Measurements from ENCODE around the gene IDNK.

IDNK gene

GRCh38 chr9:83636813-83637212, 13.9 kb downstream of the IDNK start:
- Histone ChIP-seq H3K27me3 (ENCODE audit: low read depth, low read length) (no peaks in the 10 kb centered on the region), H3K4me3 (ENCODE audit: low read depth in 1 of 2, low read length in 2 of 2) (no peak overlapping the region), H3K4me1 (ENCODE audit: control insufficient read depth in 1 of 2, insufficient read depth in 2 of 2, low read length in 2 of 2) (no peaks in the 10 kb centered on the region), H3K9me3 (ENCODE audit: control insufficient read depth in 1 of 2, low read length in 2 of 2) (no peaks in the 10 kb centered on the region), H3K27ac (ENCODE audit: low read length) (no peak overlapping the region), H3K36me3 (ENCODE audit: control insufficient read depth in 1 of 2, insufficient read depth in 2 of 2, low read length in 2 of 2) (no peaks in the 10 kb centered on the region)

GRCh38 chr9:83637389-83637788, 14.4 kb downstream of the IDNK start:
- Histone ChIP-seq H3K4me3 (ENCODE audit: low read depth in 1 of 2, low read length in 2 of 2) (no peak overlapping the region), H3K36me3 (ENCODE audit: control insufficient read depth in 1 of 2, insufficient read depth in 2 of 2, low read length in 2 of 2) (no peaks in the 10 kb centered on the region), H3K9me3 (ENCODE audit: control insufficient read depth in 1 of 2, low read length in 2 of 2) (no peaks in the 10 kb centered on the region), H3K4me1 (ENCODE audit: control insufficient read depth in 1 of 2, insufficient read depth in 2 of 2, low read length in 2 of 2) (no peaks in the 10 kb centered on the region), H3K27me3 (ENCODE audit: low read depth, low read length) (no peaks in the 10 kb centered on the region), H3K27ac (ENCODE audit: low read length) (no peak overlapping the region)

- no peaks in the 10 kb centered on the region for H3K9me3 ChIP-seq (ENCODE audit: control insufficient read depth in 1 of 2, low read length in 2 of 2)
- H3K27ac ChIP-seq (ENCODE audit: low read length): no peak overlapping the region
- H3K36me3 ChIP-seq (ENCODE audit: control insufficient read depth in 1 of 2, insufficient read depth in 2 of 2, low read length in 2 of 2): peaks cover 0 to 7% of the 10 kb centered on the region in 2 donors
- no peaks in the 10 kb centered on the region for H3K27me3 ChIP-seq (ENCODE audit: low read depth, low read length)
- no peaks in the 10 kb centered on the region for H3K4me1 ChIP-seq (ENCODE audit: control insufficient read depth in 1 of 2, insufficient read depth in 2 of 2, low read length in 2 of 2)
- no peak overlapping the region for H3K4me3 ChIP-seq (ENCODE audit: low read depth in 1 of 2, low read length in 2 of 2)
Observed at GRCh38 chr9:83639266-83639665, 16.3 kb downstream of the IDNK start.

GRCh38 chr9:83642793-83643192, 19.9 kb downstream of the IDNK start:
- H3K4me1 ChIP-seq (ENCODE audit: control insufficient read depth in 1 of 2, insufficient read depth in 2 of 2, low read length in 2 of 2): no peaks in the 10 kb centered on the region
- H3K36me3 ChIP-seq (ENCODE audit: control insufficient read depth in 1 of 2, insufficient read depth in 2 of 2, low read length in 2 of 2): peaks cover 0 to 11% of the 10 kb centered on the region in 2 donors
- no peaks in the 10 kb centered on the region for H3K9me3 ChIP-seq (ENCODE audit: control insufficient read depth in 1 of 2, low read length in 2 of 2)
- no peak overlapping the region for H3K27ac ChIP-seq (ENCODE audit: low read length)
- no peak overlapping the region for H3K4me3 ChIP-seq (ENCODE audit: low read depth in 1 of 2, low read length in 2 of 2)
- H3K27me3 ChIP-seq (ENCODE audit: low read depth, low read length): no peaks in the 10 kb centered on the region

GRCh38 chr9:83646500-83647239, 23.7 kb downstream of the IDNK start:
- Histone ChIP-seq H3K9me3 (ENCODE audit: control insufficient read depth in 1 of 2, low read length in 2 of 2) (no peaks in the 10 kb centered on the region), H3K4me1 (ENCODE audit: control insufficient read depth in 1 of 2, insufficient read depth in 2 of 2, low read length in 2 of 2) (no peaks in the 10 kb centered on the region), H3K27me3 (ENCODE audit: low read depth, low read length) (no peaks in the 10 kb centered on the region), H3K36me3 (ENCODE audit: control insufficient read depth in 1 of 2, insufficient read depth in 2 of 2, low read length in 2 of 2) (peaks cover 11 to 18% of the 10 kb centered on the region in 2 donors), H3K4me3 (ENCODE audit: low read depth in 1 of 2, low read length in 2 of 2) (no peak overlapping the region), H3K27ac (ENCODE audit: low read length) (no peak overlapping the region)

GRCh38 chr9:83649080-83649479, 26.1 kb downstream of the IDNK start:
- H3K36me3 ChIP-seq (ENCODE audit: control insufficient read depth in 1 of 2, insufficient read depth in 2 of 2, low read length in 2 of 2): peaks cover 25 to 27% of the 10 kb centered on the region in 2 donors
- H3K27me3 ChIP-seq (ENCODE audit: low read depth, low read length): no peaks in the 10 kb centered on the region
- H3K9me3 ChIP-seq (ENCODE audit: control insufficient read depth in 1 of 2, low read length in 2 of 2): no peaks in the 10 kb centered on the region
- no peaks in the 10 kb centered on the region for H3K4me1 ChIP-seq (ENCODE audit: control insufficient read depth in 1 of 2, insufficient read depth in 2 of 2, low read length in 2 of 2)
- no peak overlapping the region for H3K4me3 ChIP-seq (ENCODE audit: low read depth in 1 of 2, low read length in 2 of 2)
- H3K27ac ChIP-seq (ENCODE audit: low read length): no peak overlapping the region

GRCh38 chr9:83649515-83649914, 26.6 kb downstream of the IDNK start:
- Histone ChIP-seq H3K9me3 (ENCODE audit: control insufficient read depth in 1 of 2, low read length in 2 of 2) (no peaks in the 10 kb centered on the region), H3K4me1 (ENCODE audit: control insufficient read depth in 1 of 2, insufficient read depth in 2 of 2, low read length in 2 of 2) (no peaks in the 10 kb centered on the region), H3K27ac (ENCODE audit: low read length) (no peak overlapping the region), H3K27me3 (ENCODE audit: low read depth, low read length) (no peaks in the 10 kb centered on the region), H3K4me3 (ENCODE audit: low read depth in 1 of 2, low read length in 2 of 2) (no peak overlapping the region), H3K36me3 (ENCODE audit: control insufficient read depth in 1 of 2, insufficient read depth in 2 of 2, low read length in 2 of 2) (peaks cover 25 to 27% of the 10 kb centered on the region in 2 donors)

- H3K36me3 ChIP-seq (ENCODE audit: control insufficient read depth in 1 of 2, insufficient read depth in 2 of 2, low read length in 2 of 2): peaks cover 32 to 39% of the 10 kb centered on the region in 2 donors
- H3K4me1 ChIP-seq (ENCODE audit: control insufficient read depth in 1 of 2, insufficient read depth in 2 of 2, low read length in 2 of 2): no peaks in the 10 kb centered on the region
- no peak overlapping the region for H3K4me3 ChIP-seq (ENCODE audit: low read depth in 1 of 2, low read length in 2 of 2)
Observed at GRCh38 chr9:83651558-83651957, 28.6 kb downstream of the IDNK start.

GRCh38 chr9:83652433-83652832, 29.5 kb downstream of the IDNK start:
- Histone ChIP-seq H3K27me3 (ENCODE audit: low read depth, low read length) (no peaks in the 10 kb centered on the region), H3K4me1 (ENCODE audit: control insufficient read depth in 1 of 2, insufficient read depth in 2 of 2, low read length in 2 of 2) (no peaks in the 10 kb centered on the region), H3K36me3 (ENCODE audit: control insufficient read depth in 1 of 2, insufficient read depth in 2 of 2, low read length in 2 of 2) (peaks cover 39 to 48% of the 10 kb centered on the region in 2 donors), H3K27ac (ENCODE audit: low read length) (no peak overlapping the region), H3K4me3 (ENCODE audit: low read depth in 1 of 2, low read length in 2 of 2) (no peak overlapping the region), H3K9me3 (ENCODE audit: control insufficient read depth in 1 of 2, low read length in 2 of 2) (no peaks in the 10 kb centered on the region)

More at GRCh38 chr9:83651558-83651957, 28.6 kb downstream of the IDNK start:
- no peaks in the 10 kb centered on the region for H3K27me3 ChIP-seq (ENCODE audit: low read depth, low read length)
- H3K27ac ChIP-seq (ENCODE audit: low read length): no peak overlapping the region
- no peaks in the 10 kb centered on the region for H3K9me3 ChIP-seq (ENCODE audit: control insufficient read depth in 1 of 2, low read length in 2 of 2)

- Histone ChIP-seq H3K4me3 (ENCODE audit: low read depth in 1 of 2, low read length in 2 of 2) (no peak overlapping the region), H3K36me3 (ENCODE audit: control insufficient read depth in 1 of 2, insufficient read depth in 2 of 2, low read length in 2 of 2) (peaks cover 57 to 58% of the 10 kb centered on the region in 2 donors), H3K9me3 (ENCODE audit: control insufficient read depth in 1 of 2, low read length in 2 of 2) (no peaks in the 10 kb centered on the region), H3K27ac (ENCODE audit: low read length) (no peak overlapping the region), H3K27me3 (ENCODE audit: low read depth, low read length) (no peaks in the 10 kb centered on the region), H3K4me1 (ENCODE audit: control insufficient read depth in 1 of 2, insufficient read depth in 2 of 2, low read length in 2 of 2) (no peaks in the 10 kb centered on the region)
Observed at GRCh38 chr9:83655433-83655832, 32.5 kb downstream of the IDNK start.

GRCh38 chr9:83656032-83656680, 33.2 kb downstream of the IDNK start:
- peaks cover 61 to 63% of the 10 kb centered on the region in 2 donors for H3K36me3 ChIP-seq (ENCODE audit: control insufficient read depth in 1 of 2, insufficient read depth in 2 of 2, low read length in 2 of 2)

More at GRCh38 chr9:83656032-83656680, 33.2 kb downstream of the IDNK start:
- H3K9me3 ChIP-seq (ENCODE audit: control insufficient read depth in 1 of 2, low read length in 2 of 2): no peaks in the 10 kb centered on the region
- H3K4me3 ChIP-seq (ENCODE audit: low read depth in 1 of 2, low read length in 2 of 2): no peak overlapping the region
- no peak overlapping the region for H3K27ac ChIP-seq (ENCODE audit: low read length)
- no peaks in the 10 kb centered on the region for H3K4me1 ChIP-seq (ENCODE audit: control insufficient read depth in 1 of 2, insufficient read depth in 2 of 2, low read length in 2 of 2)
- H3K27me3 ChIP-seq (ENCODE audit: low read depth, low read length): no peaks in the 10 kb centered on the region
